Transverse colon (tissue), 4 donors: ENCODE measurements around the gene PTPN2. TPM values are rescaled to one million over a fixed set of nuclear protein-coding genes. Genes with fewer than 3 reads are reported as not detected.

ENCODE experiments used
- DNase-seq: peaks from one replicate; pipeline ENCODE4 v3.0.0-alpha.2; 2019
- H3K27ac ChIP-seq, 4 donors: fragments of 200-600 bp; sonication (generic); 2 replicates each; pipeline ENCODE4 v1.5.1; 2016 to 2018; ENCODE audit warnings: inconsistent platforms in 4 of 4
- H3K27me3 ChIP-seq: fragments of 200-600 bp; sonication (generic); 2 replicates; pipeline ENCODE4 v1.5.1; 2017; ENCODE audit warnings: inconsistent platforms
- H3K36me3 ChIP-seq, 4 donors: fragments of 200-600 bp; sonication (generic); 2 replicates each; pipeline ENCODE4 v1.5.1; 2017 to 2019; ENCODE audit warnings: inconsistent platforms in 4 of 4
- H3K4me1 ChIP-seq, 4 donors: fragments of 200-600 bp; sonication (generic); 2 replicates each; pipeline ENCODE4 v1.5.1; 2017 to 2020; ENCODE audit warnings: inconsistent platforms in 4 of 4
- H3K4me3 ChIP-seq, 4 donors: fragments of 200-600 bp; sonication (generic); 1 replicate in 1 of 4; 2 replicates in 3 of 4; pipeline versions ENCODE4 v1.5.1 to v1.6.1; 2017 to 2019; ENCODE audit warnings: inconsistent platforms in 4 of 4
- H3K9me3 ChIP-seq, 2 donors: fragments of 200-600 bp; sonication (generic); 2 replicates each; pipeline ENCODE4 v1.5.1; 2017 to 2019; ENCODE audit warnings: inconsistent platforms in 2 of 2
- CTCF ChIP-seq, 5 experiments: fragments of 200-600 bp in 3 of 5; fragments of 450-650 bp in 2 of 5; sonication (generic) in 3 of 5; IDR thresholded peaks; 1 replicate in 2 of 5; 2 replicates in 3 of 5; pipeline ENCODE4 v1.5.1; 2016 to 2017; ENCODE audit warnings: antibody characterized with exemption in 5 of 5, inconsistent platforms in 3 of 5, mild to moderate bottlenecking in 2 of 5, moderate library complexity in 1 of 5
- EP300 ChIP-seq: sonication (generic); formaldehyde crosslinking; IDR thresholded peaks from one replicate; pipeline ENCODE4 v1.6.1; 2017; ENCODE audit warnings: antibody characterized with exemption, low read depth
- POLR2A ChIP-seq: fragments of 450-650 bp; IDR thresholded peaks from one replicate; pipeline ENCODE4 v1.6.1; 2016; ENCODE audit warnings: antibody characterized with exemption, mild to moderate bottlenecking, moderate library complexity
- POLR2AphosphoS5 ChIP-seq, 3 donors: sonication (generic); formaldehyde crosslinking; IDR thresholded peaks; one replicate each; pipeline ENCODE4 v1.6.1; 2016; ENCODE audit warnings: antibody characterized with exemption in 3 of 3
- WGBS, 2 donors: methylation state at CpG; one replicate each; pipeline ENCODE4 v1.1.5; 2018; ENCODE audit warnings: low coverage in 1 of 2; 5-methylcytosine and 5-hydroxymethylcytosine counted together
- in situ Hi-C, 4 donors: fragments of 200-750 bp; cut with MboI; loops; one replicate each; pipeline versions ENCODE4 v1.15.0 to v1.15.1; 2017; ENCODE audit warnings: low sequenced_read_pairs in 3 of 4, low pct_ligation_motif_present in 1 of 4, low pct_unique_long_range_greater_than_20kb in 1 of 4
- intact Hi-C: fragments of 100-400 bp; cut with DNase I; formaldehyde crosslinking; loops from one replicate; pipeline ENCODE4 v1.15.1; 2023; ENCODE audit warnings: low total_unique reads
- total RNA-seq, 4 donors: library from RNA; depleted of rRNA; stranded (reverse); fragments of >200 nt; gene quantifications; one replicate each; pipeline ENCODE4 v1.1.0, GENCODE V29; 2016

The PTPN2 gene
- total RNA-seq, 4 donors from 2014 or later: 10.5 to 65.7 (median 46.1) TPM

- in situ Hi-C loops: loop anchor here in 3 of 4 donors (5.0 to 10.0 kb wide), 3 partner anchors 127 to 164 kb away; no protein-coding TSS in a partner anchor
- H3K9me3 ChIP-seq: no peaks in the 10 kb centered on the region
Measured at GRCh38 chr18:12891561-12891960, 7.5 kb upstream of the PTPN2 start.

GRCh38 chr18:12890964-12891363 is 6.9 kb upstream of the PTPN2 start:
- no peaks in the 10 kb centered on the region for H3K36me3 ChIP-seq
- H3K27me3 ChIP-seq: peaks cover 12% of the 10 kb centered on the region
- DNase-seq: no peak
- H3K4me3 ChIP-seq: no peak overlapping the region
- in situ Hi-C loops: loop anchor here in 3 of 4 donors (5.0 to 10.0 kb wide), 3 partner anchors 126 to 164 kb away; no protein-coding TSS in a partner anchor
- WGBS, 2 donors: 96% methylated on average over 3 of the region's 3 CpGs; no CpG with 5 or more reads in 1 of the 2 donors
- H3K27ac ChIP-seq: no peak overlapping the region
- intact Hi-C loops: no loop called here
- no peaks in the 10 kb centered on the region for H3K9me3 ChIP-seq
- no peaks in the 10 kb centered on the region for H3K4me1 ChIP-seq
- no peak for TF ChIP-seq CTCF (IDR thresholded peaks at IDR 0.05)
- no peak for TF ChIP-seq POLR2A

More at GRCh38 chr18:12891561-12891960, 7.5 kb upstream of the PTPN2 start:
- intact Hi-C loops: no loop called here
- H3K4me1 ChIP-seq: no peaks in the 10 kb centered on the region
- DNase-seq: no peak
- H3K27me3 ChIP-seq: peaks cover 14% of the 10 kb centered on the region
- no peak overlapping the region for H3K27ac ChIP-seq
- 81 to 85% methylated on average over 6 of the region's 6 CpGs for WGBS, 2 donors
- H3K4me3 ChIP-seq: no peak overlapping the region
- no peaks in the 10 kb centered on the region for H3K36me3 ChIP-seq
- TF ChIP-seq POLR2A (no peak), CTCF (IDR thresholded peaks at IDR 0.05) (no peak), POLR2AphosphoS5 (IDR thresholded peaks at IDR 0.05) (no peak), EP300 (no peak)

GRCh38 chr18:12886498-12887126 is 2.6 kb upstream of the PTPN2 start:
- H3K36me3 ChIP-seq: no peaks in the 10 kb centered on the region
- H3K9me3 ChIP-seq: no peaks in the 10 kb centered on the region
- no peaks in the 10 kb centered on the region for H3K27me3 ChIP-seq
- no peak overlapping the region for H3K4me3 ChIP-seq
- H3K27ac ChIP-seq: no peak overlapping the region
- peaks cover 0 to 24% (median 16%) of the 10 kb centered on the region in 4 donors for H3K4me1 ChIP-seq
- no peak for DNase-seq
- in situ Hi-C loops: loop anchor here in 1 of 4 donors (10.0 kb wide), 1 partner anchor 52 kb away; no protein-coding TSS in a partner anchor
- WGBS, 2 donors: 0 to 28% methylated on average over 1 to 2 of the region's 2 CpGs
- intact Hi-C loops: loop anchor here (10.0 kb wide), 1 partner anchor 838 kb away; the partner anchor contains the start of genes FAM210A and RNMT
- TF ChIP-seq CTCF (IDR thresholded peaks at IDR 0.05) (peak in 3 of 5 experiments; percentile 25 to 35 (median 34)), POLR2A (no peak), EP300 (no peak)

- in situ Hi-C loops: loop anchor here in 1 of 4 donors (10.0 kb wide), 1 partner anchor 51 kb away; no protein-coding TSS in a partner anchor
- intact Hi-C loops: loop anchor here (10.0 kb wide), 1 partner anchor 839 kb away; the partner anchor contains the start of genes FAM210A and RNMT
Measured at GRCh38 chr18:12885500-12885899, 1.5 kb upstream of the PTPN2 start.

More at GRCh38 chr18:12885500-12885899, 1.5 kb upstream of the PTPN2 start:
- H3K27ac ChIP-seq: peak overlapping the region in 3 of 4 donors; percentile 97 to 100 (median 100)
- no peaks in the 10 kb centered on the region for H3K9me3 ChIP-seq
- TF ChIP-seq POLR2AphosphoS5 (IDR thresholded peaks at IDR 0.05) (no peak), POLR2A (no peak), EP300 (no peak), CTCF (IDR thresholded peaks at IDR 0.05) (no peak)
- no peaks in the 10 kb centered on the region for H3K27me3 ChIP-seq
- no peak for DNase-seq
- no peaks in the 10 kb centered on the region for H3K36me3 ChIP-seq
- H3K4me1 ChIP-seq: peaks cover 0 to 34% (median 17%) of the 10 kb centered on the region in 4 donors
- 66 to 72% methylated on average over 3 to 4 of the region's 4 CpGs for WGBS, 2 donors
- H3K4me3 ChIP-seq: no peak overlapping the region
